ENCODE results near the gene CST2. TPM values are rescaled to one million over a fixed set of nuclear protein-coding genes. Genes with fewer than 3 reads are reported as not detected.
"Not testable (repeated sequence)": the region's sequence is repeated elsewhere in the genome, so short reads cannot be mapped to it uniquely, and the experiment has no call there.

CST2 gene
- total RNA-seq, 4 donors from 2014 or later = not detected

DNA sequence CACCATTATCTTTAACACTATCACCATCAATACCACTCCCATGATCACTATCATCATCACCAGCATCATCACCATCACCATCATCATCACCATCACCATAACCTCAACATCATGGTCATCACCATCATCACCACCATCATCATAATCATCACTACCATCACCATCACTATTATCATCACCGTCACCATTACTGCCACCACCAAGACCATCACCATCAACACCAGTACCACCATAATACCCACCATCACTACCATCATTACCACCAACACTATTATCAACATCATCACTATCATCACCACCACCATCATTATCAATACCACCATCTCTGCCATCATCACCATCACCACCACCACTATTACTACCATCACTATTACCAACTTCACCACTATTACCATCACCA lies 43.1 kb downstream of the CST2 start:
- Histone ChIP-seq H3K27me3 (no peaks in the 10 kb centered on the region), H3K9me3 (no peaks in the 10 kb centered on the region), H3K4me1 (no peaks in the 10 kb centered on the region), H3K36me3 (no peaks in the 10 kb centered on the region), H3K27ac (no peak overlapping the region), H3K4me3 (no peak overlapping the region)
- no peak for DNase-seq
- TF ChIP-seq POLR2A (IDR thresholded peaks at IDR 0.05) (no peak), CTCF (IDR thresholded peaks at IDR 0.05) (no peak)
- intact Hi-C loops (cut with DNase I; ENCODE audit: low total_unique reads) = no loop called here

- DNase-seq = no peak
- no peaks in the 10 kb centered on the region for H3K4me1 ChIP-seq
- TF ChIP-seq POLR2A (IDR thresholded peaks at IDR 0.05) (no peak), CTCF (IDR thresholded peaks at IDR 0.05) (no peak)
- no peak overlapping the region for H3K4me3 ChIP-seq
- intact Hi-C loops (cut with DNase I; ENCODE audit: low total_unique reads) = no loop called here
- H3K27ac ChIP-seq = no peak overlapping the region
- H3K9me3 ChIP-seq = no peaks in the 10 kb centered on the region
- H3K36me3 ChIP-seq = no peaks in the 10 kb centered on the region
- H3K27me3 ChIP-seq = no peaks in the 10 kb centered on the region
Observed at GRCh38 chr20:23782366-23782983, 44.1 kb downstream of the CST2 start.

DNA sequence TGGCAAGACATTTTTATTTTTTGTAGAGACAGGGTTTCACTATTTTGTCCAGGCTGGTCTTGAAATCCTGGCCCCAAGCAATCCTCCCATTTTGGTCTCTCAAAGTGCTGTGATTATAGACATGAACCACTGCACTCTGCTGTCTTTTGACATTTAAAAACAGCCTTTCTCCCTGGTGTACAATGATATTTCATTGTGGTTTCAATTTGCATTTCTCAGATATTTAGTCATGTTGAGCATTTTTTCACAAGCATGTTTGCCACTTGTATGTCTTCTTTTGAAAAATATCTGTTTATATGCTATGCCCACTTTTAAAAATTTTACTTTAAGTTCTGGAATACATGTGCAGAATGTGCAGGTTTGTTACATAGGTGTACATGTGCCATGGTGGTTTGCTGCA lies 47.9 kb downstream of the CST2 start:
- intact Hi-C loops (cut with DNase I; ENCODE audit: low total_unique reads); H3K27ac ChIP-seq; H3K36me3 ChIP-seq; H3K4me3 ChIP-seq; DNase-seq; H3K27me3 ChIP-seq; H3K4me1 ChIP-seq; H3K9me3 ChIP-seq: not testable (repeated sequence)

DNA sequence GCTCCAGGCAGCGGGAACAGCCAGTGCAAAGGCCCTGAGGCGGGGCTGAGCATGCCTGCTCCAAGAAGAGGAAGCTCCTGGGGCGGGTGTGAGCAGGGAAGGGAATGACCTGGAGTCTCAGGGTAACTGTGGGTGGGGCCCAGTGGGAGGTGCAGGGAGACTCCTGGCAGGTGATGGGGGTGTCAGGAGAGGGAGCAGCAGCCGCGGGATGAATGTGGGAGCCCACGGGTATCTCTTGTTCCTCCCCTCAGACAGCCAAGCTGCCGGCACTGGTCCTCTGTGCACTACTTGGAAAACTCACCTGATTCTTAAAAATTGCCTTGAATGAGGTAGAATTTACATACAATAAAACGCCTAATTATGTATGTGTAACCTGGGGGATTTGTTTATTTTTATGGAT lies 49.1 kb downstream of the CST2 start:
- intact Hi-C loops (cut with DNase I; ENCODE audit: low total_unique reads); H3K4me1 ChIP-seq; DNase-seq; H3K27me3 ChIP-seq; H3K36me3 ChIP-seq; H3K27ac ChIP-seq; H3K9me3 ChIP-seq; H3K4me3 ChIP-seq: not testable (repeated sequence)

- no peaks in the 10 kb centered on the region for H3K9me3 ChIP-seq
- no peak for DNase-seq
- TF ChIP-seq CTCF (IDR thresholded peaks at IDR 0.05) (no peak), POLR2A (IDR thresholded peaks at IDR 0.05) (no peak)
- H3K4me3 ChIP-seq = no peak overlapping the region
- H3K4me1 ChIP-seq = no peaks in the 10 kb centered on the region
- no peaks in the 10 kb centered on the region for H3K36me3 ChIP-seq
- intact Hi-C loops (cut with DNase I; ENCODE audit: low total_unique reads) = no loop called here
- no peaks in the 10 kb centered on the region for H3K27me3 ChIP-seq
- no peak overlapping the region for H3K27ac ChIP-seq
Observed at GRCh38 chr20:23776067-23776771, 50.3 kb downstream of the CST2 start.

DNA sequence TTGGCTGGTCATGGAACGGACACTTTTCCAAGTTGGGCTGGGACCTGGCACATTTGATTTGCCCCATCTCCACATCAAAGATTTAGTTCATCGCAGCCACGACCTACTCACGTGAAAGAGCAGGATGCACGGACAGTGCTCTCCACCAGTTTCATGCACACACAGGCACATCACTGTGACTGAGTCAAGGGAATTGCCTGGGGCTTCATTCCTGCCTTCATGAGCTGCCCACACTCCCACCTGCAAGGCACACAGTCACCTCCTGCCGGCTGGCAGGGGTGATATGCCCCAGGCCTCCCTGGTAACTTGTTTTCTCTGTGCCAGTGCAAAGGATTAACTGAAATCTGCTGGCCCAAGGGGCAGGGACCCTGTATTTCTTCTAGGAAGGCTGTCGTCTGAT lies 52.4 kb downstream of the CST2 start:
- H3K27ac ChIP-seq = no peak overlapping the region
- H3K4me1 ChIP-seq = no peaks in the 10 kb centered on the region
- no peaks in the 10 kb centered on the region for H3K27me3 ChIP-seq
- no peak for TF ChIP-seq POLR2A (IDR thresholded peaks at IDR 0.05)
- no peak for TF ChIP-seq CTCF (IDR thresholded peaks at IDR 0.05)
- H3K9me3 ChIP-seq = no peaks in the 10 kb centered on the region
- intact Hi-C loops (cut with DNase I; ENCODE audit: low total_unique reads) = no loop called here
- no peak overlapping the region for H3K4me3 ChIP-seq
- no peaks in the 10 kb centered on the region for H3K36me3 ChIP-seq
- no peak for DNase-seq

Other genes starting within 250 kb of the CST2 start
- gene CST9, start 220.8 kb downstream of the CST2 start, total RNA-seq = not detected
- gene CST3, start 188.8 kb downstream of the CST2 start, total RNA-seq = 1,000 to 10,000 TPM in 1 of 4 donors, 100 to 1,000 TPM in 3; 205 to 1,148 (median 624) TPM
- not detected for gene CST4, start 137.7 kb downstream of the CST2 start, total RNA-seq
- gene CST1, start 75.8 kb downstream of the CST2 start, total RNA-seq = not detected
- gene CST5, start 53.0 kb upstream of the CST2 start, total RNA-seq = not detected
- not detected for gene GGTLC1, start 162.1 kb upstream of the CST2 start, total RNA-seq